Neutrophil (primary cell): ENCODE results near the gene NCK2.

Source experiments
- H3K27ac ChIP-seq: fragments of 200-600 bp; sonication (generic); 2 replicates; pipeline ENCODE4 v1.5.1; 2016; ENCODE audit warnings: mild to moderate bottlenecking, moderate library complexity
- H3K27me3 ChIP-seq: fragments of 200-600 bp; sonication (generic); 2 replicates; pipeline ENCODE4 v1.6.0; 2016; ENCODE audit warnings: mild to moderate bottlenecking
- H3K36me3 ChIP-seq: fragments of 200-600 bp; sonication (generic); 2 replicates; pipeline ENCODE4 v1.5.1; 2017
- H3K4me1 ChIP-seq, 2 experiments: fragments of 200-600 bp in 1 of 2; sonication (generic) in 1 of 2; 1 replicate in 1 of 2; 2 replicates in 1 of 2; pipeline versions ENCODE4 v1.5.1 to v1.6.1; 2013 to 2016; ENCODE audit warnings: low read depth in 1 of 2, low read length in 1 of 2, mild to moderate bottlenecking in 1 of 2, moderate library complexity in 1 of 2; ENCODE audit not compliant: control insufficient read depth in 1 of 2, insufficient read depth in 1 of 2
- H3K4me3 ChIP-seq, 2 experiments: fragments of 200-600 bp in 1 of 2; sonication (generic) in 1 of 2; 1 replicate in 1 of 2; 2 replicates in 1 of 2; pipeline ENCODE4 v1.5.1; 2013 to 2016; ENCODE audit warnings: low read depth in 1 of 2, low read length in 1 of 2, mild to moderate bottlenecking in 1 of 2, moderate library complexity in 1 of 2
- H3K9me3 ChIP-seq: fragments of 200-600 bp; sonication (generic); 2 replicates; pipeline ENCODE4 v1.5.1; 2016
- CTCF ChIP-seq: fragments of 200-600 bp; sonication (generic); IDR thresholded peaks from 2 replicates; pipeline ENCODE4 v1.5.1; 2016; ENCODE audit warnings: antibody characterized with exemption

NCK2 gene

GRCh38 chr2:105784589-105784988, 39.9 kb downstream of the NCK2 start:
- Histone ChIP-seq H3K27ac (peak overlapping the region; percentile 40), H3K9me3 (no peaks in the 10 kb centered on the region), H3K36me3 (no peaks in the 10 kb centered on the region), H3K4me3 (no peak overlapping the region), H3K27me3 (no peaks in the 10 kb centered on the region), H3K4me1 (peaks cover 43 to 79% of the 10 kb centered on the region in 2 experiments)
- TF ChIP-seq CTCF: no peak

- Histone ChIP-seq H3K4me1 (peaks cover 48 to 80% of the 10 kb centered on the region in 2 experiments), H3K27ac (peak overlapping the region; percentile 73), H3K9me3 (no peaks in the 10 kb centered on the region), H3K36me3 (no peaks in the 10 kb centered on the region), H3K4me3 (no peak overlapping the region), H3K27me3 (no peaks in the 10 kb centered on the region)
- TF ChIP-seq CTCF: no peak
These were observed 40.6 kb downstream of the NCK2 start for GRCh38 chr2:105785095-105785847.

GRCh38 chr2:105786231-105787230, 41.8 kb downstream of the NCK2 start:
- no peaks in the 10 kb centered on the region for H3K9me3 ChIP-seq
- no peak for TF ChIP-seq CTCF
- no peak overlapping the region for H3K4me3 ChIP-seq
- H3K36me3 ChIP-seq: no peaks in the 10 kb centered on the region
- H3K4me1 ChIP-seq: peaks cover 50 to 82% of the 10 kb centered on the region in 2 experiments
- H3K27ac ChIP-seq: peak overlapping the region; percentile 73
- H3K27me3 ChIP-seq: no peaks in the 10 kb centered on the region

- Histone ChIP-seq H3K27me3 (no peaks in the 10 kb centered on the region), H3K27ac (peak overlapping the region; percentile 73), H3K36me3 (no peaks in the 10 kb centered on the region), H3K4me1 (peaks cover 50 to 78% of the 10 kb centered on the region in 2 experiments), H3K4me3 (no peak overlapping the region), H3K9me3 (no peaks in the 10 kb centered on the region)
- no peak for TF ChIP-seq CTCF
These were observed 42.9 kb downstream of the NCK2 start for GRCh38 chr2:105787376-105788318.
